HT-29 (cell line): Measurements from ENCODE around the gene ADAMTS9. TPM values are rescaled to one million over a fixed set of nuclear protein-coding genes. Genes with fewer than 3 reads are reported as not detected.

Source experiments
- DNase-seq: peaks from one replicate; pipeline ENCODE4 v3.0.0-alpha.2; 2015; ENCODE audit warnings: low spot score
- total RNA-seq: library from RNA; depleted of rRNA; stranded (reverse); fragments of >200 nt; shearing (Covaris generic); gene quantifications from 2 replicates; pipeline ENCODE4 v1.2.3, GENCODE V29; 2014

ADAMTS9 gene
- total RNA-seq, 1 experiment from 2014 or later, result 0.05 TPM

- no peak for DNase-seq
Observed at GRCh38 chr3:64539451-64540196, 148.2 kb downstream of the ADAMTS9 start.

GRCh38 chr3:64536166-64536565, 151.6 kb downstream of the ADAMTS9 start:
- DNase-seq, result no peak

GRCh38 chr3:64533617-64534317, 154.0 kb downstream of the ADAMTS9 start:
- DNase-seq, result peak; percentile 68

GRCh38 chr3:64530434-64531049, 157.3 kb downstream of the ADAMTS9 start:
- peak; percentile 51 for DNase-seq

GRCh38 chr3:64523324-64523723, 164.5 kb downstream of the ADAMTS9 start:
- DNase-seq, result no peak

GRCh38 chr3:64520334-64520733, 167.5 kb downstream of the ADAMTS9 start:
- DNase-seq, result no peak

- DNase-seq, result no peak
Observed at GRCh38 chr3:64518950-64519349, 168.8 kb downstream of the ADAMTS9 start.

- no peak for DNase-seq
Observed at GRCh38 chr3:64518496-64518895, 169.3 kb downstream of the ADAMTS9 start.

GRCh38 chr3:64514889-64515288, 172.9 kb downstream of the ADAMTS9 start:
- DNase-seq, result no peak

- no peak for DNase-seq
Observed at GRCh38 chr3:64509206-64509605, 178.6 kb downstream of the ADAMTS9 start.

- no peak for DNase-seq
Observed at GRCh38 chr3:64508140-64508539, 179.7 kb downstream of the ADAMTS9 start.

- no peak for DNase-seq
Observed at GRCh38 chr3:64506255-64506654, 181.5 kb downstream of the ADAMTS9 start.

- no peak for DNase-seq
Observed at GRCh38 chr3:64505419-64505818, 182.4 kb downstream of the ADAMTS9 start.

- no peak for DNase-seq
Observed at GRCh38 chr3:64502284-64502683, 185.5 kb downstream of the ADAMTS9 start.

GRCh38 chr3:64501298-64501906, 186.4 kb downstream of the ADAMTS9 start:
- no peak for DNase-seq

- DNase-seq, result no peak
Observed at GRCh38 chr3:64496786-64497490, 190.9 kb downstream of the ADAMTS9 start.

GRCh38 chr3:64495781-64496334, 191.9 kb downstream of the ADAMTS9 start:
- DNase-seq, result no peak

GRCh38 chr3:64495121-64495780, 192.5 kb downstream of the ADAMTS9 start:
- DNase-seq, result no peak

GRCh38 chr3:64494526-64494925, 193.3 kb downstream of the ADAMTS9 start:
- no peak for DNase-seq

- DNase-seq, result no peak
Observed at GRCh38 chr3:64493149-64493548, 194.7 kb downstream of the ADAMTS9 start.

GRCh38 chr3:64491843-64492242, 196.0 kb downstream of the ADAMTS9 start:
- DNase-seq, result no peak
